CD4-positive, alpha-beta T cell (primary cell): Measurements from ENCODE around the gene RAPGEF1. TPM values are rescaled to one million over a fixed set of nuclear protein-coding genes. Genes with fewer than 3 reads are reported as not detected.
A peak's percentile ranks its signal among the peaks of the same experiment; 100 is the strongest.

Source experiments
- ATAC-seq: fragments of 200-7000 bp; cut with Tn5 transposase; one replicate; pipeline ENCODE4 v1.10.0; 2022; ENCODE audit warnings: mild to moderate bottlenecking; ENCODE audit not compliant: poor library complexity
- CTCF ChIA-PET: fragments of 350-600 bp; sonication (Branson Sonifier 250); formaldehyde crosslinking; loops from one replicate; lab custom pipeline; 2021; ENCODE audit warnings: antibody characterized with exemption, inconsistent platforms; lab: Charles Lee
- POLR2A ChIA-PET: fragments of 350-600 bp; sonication (Branson Sonifier 250); formaldehyde crosslinking; loops from one replicate; lab custom pipeline; 2021; ENCODE audit warnings: antibody characterized with exemption, inconsistent platforms; lab: Charles Lee
- DNase-seq, 14 experiments: peaks; one replicate each; pipeline ENCODE4 v3.0.0-alpha.2; 2013 to 2020; ENCODE audit warnings: mixed read lengths in 2 of 14
- H3K27ac ChIP-seq, 2 donors: one replicate each; pipeline versions ENCODE4 v1.5.1 to v1.7.0; 2013; ENCODE audit warnings: low read length in 2 of 2, low read depth in 1 of 2, mild to moderate bottlenecking in 1 of 2
- H3K27me3 ChIP-seq, 2 experiments: 1 replicate in 1 of 2; 2 replicates in 1 of 2; pipeline versions ENCODE4 v1.6.1 to v1.7.0; 2013; ENCODE audit warnings: low read length in 2 of 2, control low read depth in 1 of 2, mild to moderate bottlenecking in 1 of 2, moderate library complexity in 1 of 2; ENCODE audit not compliant: insufficient read depth in 2 of 2, control insufficient read depth in 1 of 2
- H3K36me3 ChIP-seq: one replicate; pipeline ENCODE4 v1.6.1; 2013; ENCODE audit warnings: low read length, control low read depth; ENCODE audit not compliant: insufficient read depth
- H3K4me1 ChIP-seq: one replicate; pipeline ENCODE4 v1.6.1; 2013; ENCODE audit warnings: low read length, control low read depth; ENCODE audit not compliant: insufficient read depth
- H3K4me3 ChIP-seq: one replicate; pipeline ENCODE4 v1.5.1; 2013; ENCODE audit warnings: mild to moderate bottlenecking, low read length, moderate library complexity
- H3K9me3 ChIP-seq, 2 experiments: 1 replicate in 1 of 2; 2 replicates in 1 of 2; pipeline versions ENCODE4 v1.6.1 to v1.7.0; 2013; ENCODE audit warnings: low read length in 2 of 2, mild to moderate bottlenecking in 2 of 2, control low read depth in 1 of 2, moderate library complexity in 1 of 2; ENCODE audit not compliant: control insufficient read depth in 1 of 2, insufficient read depth in 1 of 2
- H3K27ac Mint-ChIP-seq: one replicate; pipeline ENCODE4 v1.8.0; 2020; ENCODE audit warnings: mixed read lengths
- H3K27me3 Mint-ChIP-seq: one replicate; pipeline ENCODE4 v1.8.0; 2021; ENCODE audit warnings: mixed read lengths
- H3K36me3 Mint-ChIP-seq: one replicate; pipeline ENCODE4 v1.8.0; 2021; ENCODE audit warnings: low read depth, mixed read lengths
- H3K4me1 Mint-ChIP-seq: one replicate; pipeline ENCODE4 v1.8.0; 2021; ENCODE audit warnings: low read depth, mixed read lengths
- H3K4me3 Mint-ChIP-seq: one replicate; pipeline ENCODE4 v1.8.0; 2020; ENCODE audit warnings: mild to moderate bottlenecking, mixed read lengths
- H3K9me3 Mint-ChIP-seq: one replicate; pipeline ENCODE4 v1.8.0; 2020; ENCODE audit warnings: mixed read lengths
- CTCF ChIP-seq: fragments of 200-600 bp; IDR thresholded peaks from one replicate; pipeline ENCODE4 v1.8.0; 2022; ENCODE audit warnings: antibody characterized with exemption, mild to moderate bottlenecking
- intact Hi-C, 2 experiments: fragments of 100-400 bp; cut with DNase I in 1 of 2; cut with micrococcal nuclease in 1 of 2; formaldehyde crosslinking; loops; one replicate each; pipeline versions ENCODE4 v1.15.1 to v1.9.0; 2023 to 2025; cut with DNase I, micrococcal nuclease
- total RNA-seq, 174 experiments: library from RNA in 2 of 174; stranded (reverse) in 2 of 174; gene quantifications; one replicate each; pipeline ENCODE4 v1.2.3 and lab custom pipeline; 2021 to 2026

RAPGEF1 gene
- total RNA-seq, 2 experiments from 2014 or later, result 130 to 134 TPM

- no peaks in the 10 kb centered on the region for H3K27me3 Mint-ChIP-seq
- H3K9me3 ChIP-seq, result no peaks in the 10 kb centered on the region
- H3K36me3 Mint-ChIP-seq, result peaks cover 74% of the 10 kb centered on the region
- ATAC-seq (no peak), DNase-seq (no peak)
- no peaks in the 10 kb centered on the region for H3K9me3 Mint-ChIP-seq
- POLR2A ChIA-PET, result interaction anchor here (1.4 kb wide), 1 partner anchor 46 kb away, joined by 3 read pairs; no protein-coding TSS in a partner anchor
- H3K4me1 ChIP-seq, result peaks cover 34% of the 10 kb centered on the region
- no peak overlapping the region for H3K4me3 ChIP-seq
- CTCF ChIA-PET, result no interaction called here
- H3K27ac ChIP-seq, result no peak overlapping the region
- peak overlapping the region; percentile 65 for H3K27ac Mint-ChIP-seq
- intact Hi-C loops, result loop anchor here (2.0 to 5.0 kb wide), 3 partner anchors 35 to 94 kb away; no protein-coding TSS in a partner anchor
- no peak overlapping the region for H3K4me3 Mint-ChIP-seq
- peaks cover 54% of the 10 kb centered on the region for H3K4me1 Mint-ChIP-seq
- no peaks in the 10 kb centered on the region for H3K27me3 ChIP-seq
- peaks cover 63% of the 10 kb centered on the region for H3K36me3 ChIP-seq
- TF ChIP-seq CTCF, result no peak
These were observed 106.3 kb downstream of the RAPGEF1 start for GRCh38 chr9:131633491-131634031.

GRCh38 chr9:131631306-131631705 lies 108.6 kb downstream of the RAPGEF1 start:
- peaks cover 74% of the 10 kb centered on the region for H3K36me3 Mint-ChIP-seq
- POLR2A ChIA-PET, result no interaction called here
- CTCF ChIA-PET, result interaction anchor here (1.2 to 2.1 kb wide), 3 partner anchors 37 to 66 kb away, joined by 4 to 5 read pairs (median 4); no protein-coding TSS in a partner anchor
- TF ChIP-seq CTCF, result no peak
- ATAC-seq, result no peak
- intact Hi-C loops, result loop anchor here in 1 of 2 experiments (5.0 kb wide), 1 partner anchor 96 kb away; no protein-coding TSS in a partner anchor
- no peaks in the 10 kb centered on the region for H3K9me3 Mint-ChIP-seq
- H3K4me1 Mint-ChIP-seq, result peaks cover 56% of the 10 kb centered on the region
- no peak overlapping the region for H3K4me3 ChIP-seq
- no peak overlapping the region for H3K4me3 Mint-ChIP-seq
- no peak overlapping the region for H3K27ac ChIP-seq
- peaks cover 58% of the 10 kb centered on the region for H3K36me3 ChIP-seq
- H3K4me1 ChIP-seq, result peaks cover 54% of the 10 kb centered on the region
- no peaks in the 10 kb centered on the region for H3K27me3 ChIP-seq
- H3K9me3 ChIP-seq, result no peaks in the 10 kb centered on the region
- H3K27me3 Mint-ChIP-seq, result no peaks in the 10 kb centered on the region
- DNase-seq, result no peak
- H3K27ac Mint-ChIP-seq, result peak overlapping the region; percentile 95

- H3K4me3 ChIP-seq, result no peak overlapping the region
- POLR2A ChIA-PET, result no interaction called here
- H3K27ac Mint-ChIP-seq, result peak overlapping the region; percentile 95
- peak overlapping the region in 1 of 2 donors; percentile 45 for H3K27ac ChIP-seq
- intact Hi-C loops, result loop anchor here in 1 of 2 experiments (5.0 kb wide), 1 partner anchor 97 kb away; no protein-coding TSS in a partner anchor
- CTCF ChIA-PET, result interaction anchor here (0.5 to 2.1 kb wide), 6 partner anchors 38 to 125 kb away, joined by 3 to 5 read pairs (median 4); no protein-coding TSS in a partner anchor
- ATAC-seq, result no peak
- no peak for TF ChIP-seq CTCF
- H3K4me3 Mint-ChIP-seq, result no peak overlapping the region
- H3K4me1 ChIP-seq, result peaks cover 56% of the 10 kb centered on the region
- H3K36me3 ChIP-seq, result peaks cover 63% of the 10 kb centered on the region
- no peaks in the 10 kb centered on the region for H3K9me3 Mint-ChIP-seq
- peak in 3 of 14 experiments; percentile 35 to 68 (median 63) for DNase-seq
- no peaks in the 10 kb centered on the region for H3K9me3 ChIP-seq
- H3K4me1 Mint-ChIP-seq, result peaks cover 46% of the 10 kb centered on the region
- no peaks in the 10 kb centered on the region for H3K27me3 ChIP-seq
- H3K36me3 Mint-ChIP-seq, result peaks cover 75% of the 10 kb centered on the region
- H3K27me3 Mint-ChIP-seq, result no peaks in the 10 kb centered on the region
These were observed 109.6 kb downstream of the RAPGEF1 start for GRCh38 chr9:131630205-131630831.
